Measurements from ENCODE around the gene DDX5.

DNA sequence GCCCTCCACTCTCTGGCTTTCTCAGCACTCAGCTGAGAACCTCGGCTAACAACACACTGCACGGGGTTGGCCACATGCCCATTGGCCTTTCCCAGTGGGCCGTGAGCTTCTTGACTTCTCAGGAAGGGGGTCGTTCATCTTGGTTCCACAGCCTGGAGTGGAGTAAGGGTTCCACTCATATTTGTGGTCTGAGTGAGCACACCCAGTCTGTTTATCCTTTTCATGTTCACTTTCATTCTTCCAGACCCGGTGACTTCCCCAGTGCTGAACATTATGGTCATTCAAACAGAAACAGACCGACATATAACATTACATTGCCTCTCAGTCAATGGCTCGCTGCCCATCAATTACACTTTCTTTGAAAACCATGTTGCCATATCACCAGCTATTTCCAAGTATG, 48.9 kb downstream of the DDX5 start:
- TF ChIP-seq, protein P1, sequence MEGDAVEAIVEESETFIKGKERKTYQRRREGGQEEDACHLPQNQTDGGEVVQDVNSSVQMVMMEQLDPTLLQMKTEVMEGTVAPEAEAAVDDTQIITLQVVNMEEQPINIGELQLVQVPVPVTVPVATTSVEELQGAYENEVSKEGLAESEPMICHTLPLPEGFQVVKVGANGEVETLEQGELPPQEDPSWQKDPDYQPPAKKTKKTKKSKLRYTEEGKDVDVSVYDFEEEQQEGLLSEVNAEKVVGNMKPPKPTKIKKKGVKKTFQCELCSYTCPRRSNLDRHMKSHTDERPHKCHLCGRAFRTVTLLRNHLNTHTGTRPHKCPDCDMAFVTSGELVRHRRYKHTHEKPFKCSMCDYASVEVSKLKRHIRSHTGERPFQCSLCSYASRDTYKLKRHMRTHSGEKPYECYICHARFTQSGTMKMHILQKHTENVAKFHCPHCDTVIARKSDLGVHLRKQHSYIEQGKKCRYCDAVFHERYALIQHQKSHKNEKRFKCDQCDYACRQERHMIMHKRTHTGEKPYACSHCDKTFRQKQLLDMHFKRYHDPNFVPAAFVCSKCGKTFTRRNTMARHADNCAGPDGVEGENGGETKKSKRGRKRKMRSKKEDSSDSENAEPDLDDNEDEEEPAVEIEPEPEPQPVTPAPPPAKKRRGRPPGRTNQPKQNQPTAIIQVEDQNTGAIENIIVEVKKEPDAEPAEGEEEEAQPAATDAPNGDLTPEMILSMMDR (IDR thresholded peaks at IDR 0.05): no peak
- no peak for TF ChIP-seq POLR2A (IDR thresholded peaks at IDR 0.05)
